GM18951 (cell line): ENCODE results near the gene ZMYND11.
"Not testable (repeated sequence)": the region's sequence is repeated elsewhere in the genome, so short reads cannot be mapped to it uniquely, and the experiment has no call there.

Source experiments
- POLR2A ChIP-seq: IDR thresholded peaks from 4 replicates; pipeline ENCODE4 v1.6.1; 2011; ENCODE audit warnings: mild to moderate bottlenecking; ENCODE audit not compliant: insufficient read length, insufficient read depth; ENCODE audit errors: extremely low read depth
- in situ Hi-C: fragments of 300-500 bp; cut with MboI; formaldehyde crosslinking; loops from one replicate; pipeline ENCODE4 v1.12.0; 2022; ENCODE audit warnings: low sequenced_read_pairs, mixed read lengths, inconsistent platforms; ENCODE audit not compliant: unreplicated experiment

ZMYND11 gene

DNA sequence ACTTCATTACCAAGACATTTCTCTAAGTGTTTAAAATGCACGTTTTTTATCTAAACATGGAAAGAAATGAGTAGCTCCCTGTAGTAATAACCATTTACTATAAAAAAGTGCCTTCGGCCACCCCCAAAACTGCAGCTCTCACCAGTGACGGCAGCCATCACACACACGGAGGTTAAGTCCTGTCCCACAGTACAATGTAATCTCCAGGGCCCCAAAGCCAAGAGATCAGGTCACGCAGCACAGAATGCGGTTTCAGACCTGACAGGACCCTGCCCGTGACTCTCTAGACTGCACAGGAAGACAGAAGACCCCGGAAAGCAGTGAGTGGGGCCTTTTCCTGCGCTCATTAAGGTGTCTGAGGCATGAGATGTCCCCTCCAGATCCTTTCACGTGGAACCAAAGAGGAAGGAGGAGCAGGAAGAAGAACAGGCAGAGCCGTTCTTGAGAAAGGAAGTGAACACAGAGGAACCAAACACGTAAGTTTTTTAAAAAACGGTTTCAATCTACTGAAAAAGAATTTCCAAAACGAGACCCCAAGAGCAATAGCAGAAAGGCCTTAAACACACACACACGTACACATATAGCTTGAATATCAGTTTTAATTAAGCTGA is 125.7 kb downstream of the ZMYND11 start:
- TF ChIP-seq POLR2A, result no peak
- in situ Hi-C loops, result no loop called here

DNA sequence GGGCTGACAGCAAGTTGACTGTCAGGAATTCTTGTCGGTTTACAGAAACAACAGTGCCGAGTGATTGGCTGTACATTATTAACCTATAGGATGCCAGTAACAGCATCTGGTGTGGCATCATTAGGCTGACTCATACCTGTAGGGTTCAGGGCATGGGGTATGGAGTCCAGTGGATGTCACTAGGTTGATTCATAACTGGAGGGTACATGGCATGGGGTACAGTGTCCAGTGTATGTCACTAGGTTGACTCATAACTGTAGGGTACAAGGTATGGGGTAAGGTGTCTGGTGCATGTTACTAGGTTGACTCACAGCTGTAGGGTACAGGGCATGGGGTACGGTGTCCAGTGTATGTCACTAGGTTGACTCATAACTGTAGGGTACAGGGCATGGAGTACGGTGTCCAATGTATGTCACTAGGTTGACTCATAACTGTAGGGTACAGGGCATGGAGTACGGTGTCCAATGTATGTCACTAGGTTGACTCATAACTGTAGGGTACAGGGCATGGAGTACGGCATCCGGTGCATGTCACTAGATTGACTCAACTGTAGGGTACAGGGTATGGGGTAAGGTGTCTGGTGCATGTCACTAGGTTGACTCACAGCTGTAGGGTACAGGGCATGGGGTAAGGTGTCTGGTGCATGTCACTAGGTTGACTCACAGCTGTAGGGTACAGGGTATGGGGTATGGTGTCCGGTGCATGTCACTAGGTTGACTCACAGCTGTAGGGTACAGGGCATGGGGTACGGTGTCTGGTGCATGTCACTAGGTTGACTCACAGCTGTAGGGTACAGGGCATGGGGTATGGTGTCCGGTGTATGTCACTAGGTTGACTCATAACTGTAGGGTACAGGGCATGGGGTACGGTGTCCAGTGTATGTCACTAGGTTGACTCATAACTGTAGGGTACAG is 129.2 kb downstream of the ZMYND11 start:
- in situ Hi-C loops, result not testable (repeated sequence)

DNA sequence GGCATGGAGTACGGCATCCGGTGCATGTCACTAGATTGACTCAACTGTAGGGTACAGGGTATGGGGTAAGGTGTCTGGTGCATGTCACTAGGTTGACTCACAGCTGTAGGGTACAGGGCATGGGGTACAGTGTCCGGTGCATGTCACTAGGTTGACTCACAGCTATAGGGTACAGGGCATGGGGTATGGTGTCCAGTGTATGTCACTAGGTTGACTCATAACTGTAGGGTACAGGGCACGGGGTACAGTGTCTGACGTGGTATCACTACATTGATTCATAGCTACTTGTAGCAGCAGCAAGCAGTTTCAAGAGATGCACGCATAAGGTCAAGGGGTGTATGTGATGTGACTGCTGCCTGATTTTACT is 129.8 kb downstream of the ZMYND11 start:
- in situ Hi-C loops, result not testable (repeated sequence)

DNA sequence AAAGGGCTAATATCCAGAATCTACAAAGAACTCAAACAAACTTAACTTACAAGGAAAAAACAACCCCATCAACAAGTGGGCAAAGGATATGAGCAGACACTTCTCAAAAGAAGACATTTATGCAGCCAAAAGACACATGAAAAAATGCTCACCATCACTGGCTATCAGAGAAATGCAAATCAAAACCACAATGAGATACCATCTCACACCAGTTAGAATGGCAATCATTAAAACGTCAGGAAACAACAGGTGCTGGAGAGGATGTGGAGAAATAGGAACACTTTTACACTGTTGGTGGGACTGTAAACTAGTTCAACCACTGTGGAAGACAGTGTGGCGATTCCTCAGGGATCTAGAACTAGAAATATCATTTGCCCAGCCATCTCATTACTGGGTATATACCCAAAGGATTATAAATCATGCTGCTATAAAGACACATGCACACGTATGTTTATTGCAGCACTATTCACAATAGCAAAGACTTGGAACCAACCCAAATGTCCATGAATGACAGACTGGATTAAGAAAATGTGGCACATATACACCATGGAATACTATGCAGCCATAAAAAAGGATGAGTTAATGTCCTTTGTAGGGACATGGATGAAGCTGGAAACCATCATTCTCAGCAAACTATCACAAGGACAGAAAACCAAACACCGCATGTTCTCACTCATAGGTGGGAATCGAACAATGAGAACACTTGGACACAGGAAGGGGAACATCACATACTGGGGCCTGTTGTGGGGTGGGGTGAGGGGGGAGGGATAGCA is 130.7 kb downstream of the ZMYND11 start:
- in situ Hi-C loops, result not testable (repeated sequence)

DNA sequence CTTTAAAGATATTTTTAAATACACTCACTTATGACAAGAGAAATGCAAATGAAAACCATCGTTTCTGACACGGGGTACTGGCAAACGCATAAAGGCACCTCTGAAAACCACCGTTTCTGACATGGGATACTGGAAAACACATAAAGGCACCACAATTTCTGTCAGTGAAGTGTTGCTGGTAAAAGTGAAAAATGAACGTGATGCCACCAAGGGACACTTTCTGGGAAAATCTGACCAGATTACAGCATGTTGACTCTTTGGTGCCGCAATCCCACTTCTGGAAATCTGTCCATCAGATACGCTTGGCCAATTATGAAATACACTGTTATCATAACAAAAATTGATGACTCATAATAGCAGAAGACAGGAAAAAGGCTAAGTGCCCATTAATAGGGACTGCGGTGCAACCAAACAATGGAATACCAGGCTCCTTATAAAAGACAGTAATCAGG is 131.7 kb downstream of the ZMYND11 start:
- TF ChIP-seq POLR2A, result no peak
- in situ Hi-C loops, result no loop called here

DNA sequence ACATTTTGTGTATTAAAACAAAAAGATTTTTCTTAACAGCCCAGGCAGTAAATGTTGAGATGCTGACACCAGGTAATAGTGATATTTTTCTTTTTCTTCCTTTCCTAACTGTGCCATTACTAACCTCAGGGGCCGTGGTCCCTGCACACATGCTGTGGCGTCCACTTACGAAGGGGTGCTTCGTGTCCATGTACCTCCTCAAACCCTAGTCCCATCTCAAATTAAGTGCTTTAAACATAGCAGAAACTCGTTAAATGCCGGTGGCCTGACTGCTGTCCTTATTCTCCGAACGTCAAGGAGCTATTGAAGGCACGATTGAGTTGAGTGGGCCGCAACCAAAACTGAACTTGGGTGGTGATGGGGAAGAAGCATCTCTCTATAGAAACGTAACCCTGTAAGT is 132.4 kb downstream of the ZMYND11 start:
- TF ChIP-seq POLR2A, result no peak
- in situ Hi-C loops, result no loop called here

DNA sequence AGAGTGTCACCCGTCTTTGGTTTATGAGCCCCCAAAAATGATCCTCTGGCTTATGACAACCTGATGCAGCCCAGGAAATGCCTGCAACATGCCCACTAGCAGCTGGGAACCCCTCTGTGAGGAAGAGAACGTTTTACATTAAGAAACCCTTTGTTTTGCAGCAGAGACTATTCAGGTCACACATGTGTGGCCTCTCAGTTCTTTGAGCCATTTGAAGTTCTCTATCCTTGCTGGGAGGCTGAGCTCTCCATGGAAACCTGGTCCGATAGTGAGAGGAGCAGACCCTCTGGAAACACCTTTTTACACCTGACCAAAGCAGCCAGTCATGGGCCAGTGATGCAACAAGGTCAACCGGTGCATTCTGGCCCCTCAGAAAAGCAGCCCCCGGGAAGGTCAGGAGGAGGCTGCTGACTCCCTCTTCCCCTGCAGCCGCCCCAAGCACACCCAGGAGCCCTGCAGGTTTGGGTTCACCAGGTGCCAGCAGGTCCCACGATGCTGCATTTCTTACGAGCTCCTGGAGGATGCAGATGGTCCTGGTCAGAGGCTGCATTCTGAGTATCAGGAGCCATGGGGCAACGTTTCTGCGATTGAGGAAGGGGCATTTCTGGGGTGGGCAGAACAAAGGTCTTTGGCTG is 134.3 kb downstream of the ZMYND11 start:
- TF ChIP-seq POLR2A, result no peak
- in situ Hi-C loops, result no loop called here

DNA sequence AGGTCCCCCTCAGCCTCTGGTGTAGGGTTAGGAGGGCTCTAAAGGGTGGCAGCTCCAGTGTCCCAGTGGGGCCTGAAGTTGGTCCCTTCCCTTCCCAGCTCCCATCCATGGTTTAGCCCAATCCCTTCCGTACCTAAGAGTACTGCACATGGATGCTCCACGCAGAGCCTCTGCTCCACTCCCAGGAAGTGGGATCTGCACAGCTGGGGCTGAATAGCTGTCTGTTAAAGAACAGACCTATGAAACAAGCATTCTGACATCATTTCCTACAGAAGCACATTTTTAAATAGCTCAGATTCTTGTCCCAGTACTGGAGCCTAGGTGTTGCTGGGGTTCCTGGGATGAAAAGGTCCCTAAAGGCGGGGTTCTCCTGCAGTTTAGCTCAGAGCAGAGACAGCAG is 135.9 kb downstream of the ZMYND11 start:
- in situ Hi-C loops, result no loop called here
- no peak for TF ChIP-seq POLR2A

DNA sequence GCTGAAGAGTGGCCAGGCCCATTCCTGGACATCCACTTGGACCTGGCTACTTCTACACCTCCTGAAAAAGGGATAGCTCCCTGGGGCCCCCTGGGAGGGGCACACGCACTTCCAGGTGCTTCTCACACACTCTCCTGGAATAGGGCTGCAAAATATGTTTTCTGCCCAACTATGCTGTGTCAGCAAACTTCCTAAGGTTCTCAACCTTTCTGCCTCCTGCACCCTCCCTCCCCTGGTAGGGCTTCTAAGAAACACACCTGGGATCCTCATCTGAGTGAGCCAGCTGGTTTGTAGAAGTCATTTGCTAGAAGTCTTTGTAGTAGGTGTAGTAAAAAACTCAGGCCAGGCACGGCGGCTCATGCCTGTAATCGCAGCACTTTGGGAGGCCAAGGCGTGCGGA is 136.5 kb downstream of the ZMYND11 start:
- in situ Hi-C loops, result no loop called here
- TF ChIP-seq POLR2A, result no peak

DNA sequence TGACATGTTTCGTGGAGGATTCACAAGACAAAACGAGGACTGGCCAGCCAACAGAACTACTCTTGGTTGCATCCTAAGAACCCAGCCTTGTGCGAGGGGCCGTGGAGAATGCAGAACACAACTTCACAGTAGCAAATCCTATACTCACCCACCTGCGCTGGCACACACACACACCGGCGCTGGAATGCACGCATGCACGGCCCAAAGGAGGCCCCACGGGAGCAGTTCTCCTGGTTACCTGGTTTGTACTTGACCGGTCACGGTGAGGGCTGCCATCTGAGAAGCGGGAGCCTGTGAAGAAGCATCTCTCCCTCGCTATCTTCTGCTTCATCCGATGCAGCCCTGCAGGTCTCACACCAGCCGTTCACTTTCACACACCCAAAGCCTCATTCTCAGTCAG is 137.8 kb downstream of the ZMYND11 start:
- in situ Hi-C loops, result no loop called here
- no peak for TF ChIP-seq POLR2A

DNA sequence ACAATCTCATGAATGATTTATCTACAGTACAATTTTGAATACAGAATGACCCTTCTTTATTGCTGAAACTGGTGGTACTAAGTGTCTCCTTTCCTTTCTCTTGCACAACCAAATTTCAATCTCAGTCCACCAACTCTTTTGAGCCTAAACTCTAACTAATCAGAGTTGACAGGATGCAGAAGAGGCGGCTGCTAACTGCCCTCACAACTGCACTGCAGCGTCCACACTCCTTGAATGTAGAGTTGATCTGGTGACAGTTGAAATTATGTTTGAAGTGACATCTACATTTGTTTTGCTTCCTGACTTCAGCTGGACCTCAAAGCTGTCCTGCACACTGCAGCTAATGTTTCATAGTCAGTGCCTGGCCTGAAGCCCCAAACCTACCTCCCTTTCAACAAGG is 139.6 kb downstream of the ZMYND11 start:
- in situ Hi-C loops, result no loop called here
- TF ChIP-seq POLR2A, result no peak

DNA sequence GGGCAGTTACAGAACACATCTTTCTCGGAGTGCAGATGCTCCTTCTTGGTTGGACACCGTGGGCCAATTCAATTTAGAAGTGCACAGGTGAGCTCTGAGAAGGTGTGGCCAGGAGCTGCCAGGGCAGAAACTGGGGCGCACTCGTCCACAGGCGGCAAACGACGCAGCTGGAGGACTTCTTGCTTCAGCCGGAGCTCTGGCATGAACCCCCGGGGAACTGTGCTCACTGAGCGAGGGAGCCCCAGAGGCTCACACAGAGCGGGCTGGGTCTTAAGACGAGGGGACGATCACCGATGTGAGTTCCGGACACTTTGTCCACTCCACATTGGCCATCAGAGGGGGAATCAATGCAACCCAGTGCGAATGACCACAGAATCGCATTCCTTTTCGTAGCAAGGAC is 140.4 kb downstream of the ZMYND11 start:
- no peak for TF ChIP-seq POLR2A
- in situ Hi-C loops, result no loop called here

DNA sequence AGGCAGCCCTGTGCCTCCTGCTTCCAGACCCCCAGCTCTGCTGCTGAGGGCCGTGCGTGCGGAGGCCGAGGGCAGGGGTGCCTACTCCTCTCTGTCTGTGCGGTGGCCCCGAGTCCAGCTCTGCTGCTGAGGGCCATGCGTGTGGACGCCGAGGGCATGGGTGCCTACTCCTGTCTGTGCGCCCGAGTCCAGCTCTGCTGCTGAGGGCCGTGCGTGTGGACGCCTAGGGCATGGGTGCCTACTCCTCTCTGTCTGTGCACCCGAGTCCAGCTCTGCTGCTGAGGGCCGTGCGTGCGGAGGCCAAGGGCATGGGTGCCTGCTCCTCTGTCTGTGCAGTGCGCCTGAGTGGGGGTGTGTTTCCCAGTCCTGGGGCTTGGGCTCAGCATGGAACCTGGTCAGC is 142.7 kb downstream of the ZMYND11 start:
- in situ Hi-C loops, result no loop called here
- TF ChIP-seq POLR2A, result no peak
